ENCODE results near the gene DYSF.

Gene DYSF

GRCh38 chr2:71457123-71457915 is 4.0 kb downstream of the DYSF start:
- DNase-seq, result no peak

- DNase-seq, result no peak
Measured at GRCh38 chr2:71457923-71458322, 4.6 kb downstream of the DYSF start.

- no peak for DNase-seq
Measured at GRCh38 chr2:71458413-71459083, 5.2 kb downstream of the DYSF start.

- no peak for DNase-seq
Measured at GRCh38 chr2:71459084-71459431, 5.7 kb downstream of the DYSF start.

GRCh38 chr2:71460056-71460455 is 6.7 kb downstream of the DYSF start:
- no peak for DNase-seq

- DNase-seq, result no peak
Measured at GRCh38 chr2:71460595-71461303, 7.4 kb downstream of the DYSF start.

GRCh38 chr2:71461304-71461671 is 7.9 kb downstream of the DYSF start:
- no peak for DNase-seq

- no peak for DNase-seq
Measured at GRCh38 chr2:71462056-71462605, 8.8 kb downstream of the DYSF start.

GRCh38 chr2:71462641-71463341 is 9.4 kb downstream of the DYSF start:
- DNase-seq, result no peak

GRCh38 chr2:71463342-71463654 is 9.9 kb downstream of the DYSF start:
- no peak for DNase-seq

- DNase-seq, result no peak
Measured at GRCh38 chr2:71464389-71464788, 11.0 kb downstream of the DYSF start.

- DNase-seq, result no peak
Measured at GRCh38 chr2:71465356-71465755, 12.0 kb downstream of the DYSF start.

GRCh38 chr2:71465961-71466300 is 12.6 kb downstream of the DYSF start:
- no peak for DNase-seq

- DNase-seq, result peak in 1 of 2 experiments; percentile 17
Measured at GRCh38 chr2:71466301-71467179, 13.2 kb downstream of the DYSF start.

- no peak for DNase-seq
Measured at GRCh38 chr2:71467180-71467815, 13.9 kb downstream of the DYSF start.

GRCh38 chr2:71468279-71469015 is 15.1 kb downstream of the DYSF start:
- DNase-seq, result no peak

GRCh38 chr2:71469403-71470398 is 16.3 kb downstream of the DYSF start:
- DNase-seq, result no peak

- no peak for DNase-seq
Measured at GRCh38 chr2:71471276-71471675, 17.9 kb downstream of the DYSF start.

GRCh38 chr2:71472019-71472418 is 18.7 kb downstream of the DYSF start:
- no peak for DNase-seq

Measured in activated CD4-positive, alpha-beta T cell treated with anti-CD3 and anti-CD28 coated beads, Interleukin-2, amount 50 U/mL, for 48 hours (primary cell).